NB4 (cell line): ENCODE results near the gene KCNAB1.
"Not testable (repeated sequence)": the region's sequence is repeated elsewhere in the genome, so short reads cannot be mapped to it uniquely, and the experiment has no call there.

Experiments
- DNase-seq: peaks from one replicate; pipeline ENCODE4 v3.0.0; 2010; ENCODE audit warnings: low read depth
- H3K4me3 ChIP-seq: one replicate; pipeline ENCODE4 v1.5.1; 2011; ENCODE audit warnings: mild to moderate bottlenecking, low read depth, low read length, moderate library complexity
- CTCF ChIP-seq: IDR thresholded peaks from one replicate; pipeline ENCODE4 v1.5.1; 2012; ENCODE audit warnings: low read depth, low read length
- MAX ChIP-seq: IDR thresholded peaks from 2 replicates; pipeline ENCODE4 v1.6.1; 2011; ENCODE audit warnings: low read depth, low read length
- MYC ChIP-seq: IDR thresholded peaks from 2 replicates; pipeline ENCODE4 v1.6.1; 2011; ENCODE audit warnings: low read depth, low read length
- POLR2A ChIP-seq: IDR thresholded peaks from 2 replicates; pipeline ENCODE4 v1.6.1; 2011; ENCODE audit warnings: mild to moderate bottlenecking; ENCODE audit not compliant: insufficient read length; ENCODE audit errors: extremely low read depth

KCNAB1 gene

GRCh38 chr3:156273111-156273694, 152.8 kb downstream of the KCNAB1 start:
- no peak for DNase-seq
- no peak overlapping the region for H3K4me3 ChIP-seq
- TF ChIP-seq MYC (no peak), MAX (no peak), POLR2A (no peak), CTCF (no peak)

- no peak for TF ChIP-seq MYC
- no peak for TF ChIP-seq POLR2A
- TF ChIP-seq CTCF = no peak
- no peak for TF ChIP-seq MAX
- H3K4me3 ChIP-seq = no peak overlapping the region
- no peak for DNase-seq
Observed at GRCh38 chr3:156274791-156275190, 154.4 kb downstream of the KCNAB1 start.

- DNase-seq, H3K4me3 ChIP-seq: not testable (repeated sequence)
Observed at GRCh38 chr3:156284637-156285036, 164.3 kb downstream of the KCNAB1 start.

- DNase-seq = no peak
- H3K4me3 ChIP-seq = no peak overlapping the region
- TF ChIP-seq CTCF (no peak), MYC (no peak), POLR2A (no peak), MAX (no peak)
Observed at GRCh38 chr3:156285626-156286025, 165.2 kb downstream of the KCNAB1 start.

- no peak overlapping the region for H3K4me3 ChIP-seq
- DNase-seq = no peak
- TF ChIP-seq CTCF (no peak), MYC (no peak), MAX (no peak), POLR2A (no peak)
Observed at GRCh38 chr3:156290924-156291271, 170.5 kb downstream of the KCNAB1 start.

- DNase-seq = no peak
- TF ChIP-seq POLR2A (no peak), MAX (no peak), MYC (no peak), CTCF (no peak)
- no peak overlapping the region for H3K4me3 ChIP-seq
Observed at GRCh38 chr3:156291272-156292123, 171.1 kb downstream of the KCNAB1 start.
